Measurements from ENCODE around the gene HTR7. TPM values are rescaled to one million over a fixed set of nuclear protein-coding genes. Genes with fewer than 3 reads are reported as not detected.

The HTR7 gene
- total RNA-seq, 2 donors from 2014 or later, result 0.70 to 7.3 TPM

- Histone ChIP-seq H3K27ac (ENCODE audit: low read depth, low read length) (no peak overlapping the region), H3K36me3 (ENCODE audit: control insufficient read depth, insufficient read depth, low read length) (no peaks in the 10 kb centered on the region), H3K9ac (ENCODE audit: extremely low read depth, low read length, poor library complexity, severe bottlenecking) (no peak overlapping the region), H3K27me3 (ENCODE audit: control insufficient read depth, insufficient read depth, low read length, poor library complexity, severe bottlenecking) (no peaks in the 10 kb centered on the region), H3K9me3 (ENCODE audit: control insufficient read depth, low read length) (peaks cover 44% of the 10 kb centered on the region), H3K4me3 (ENCODE audit: low read length) (peak overlapping the region; percentile 59), H3K4me1 (ENCODE audit: control insufficient read depth, insufficient read depth, low read length) (no peaks in the 10 kb centered on the region)
- H3K27me3 Mint-ChIP-seq (ENCODE audit: insufficient read depth), result no peaks in the 10 kb centered on the region
- DNase-seq, result no peak
- peaks cover 21% of the 10 kb centered on the region for H3K36me3 Mint-ChIP-seq (ENCODE audit: low read depth)
- WGBS, 2 experiments (ENCODE audit: insufficient coverage in 1 of 2, insufficient read length in 1 of 2), result 79 to 100% methylated on average over 1 of the region's 1 CpG
- no peaks in the 10 kb centered on the region for H3K4me1 Mint-ChIP-seq
- peaks cover 57% of the 10 kb centered on the region for H3K9me3 Mint-ChIP-seq
- H3K4me3 Mint-ChIP-seq, result no peak overlapping the region
- no peak overlapping the region for H3K27ac Mint-ChIP-seq
- TF ChIP-seq CTCF (conservative IDR thresholded peaks at IDR 0.05), result no peak
Observed at GRCh38 chr10:90806677-90807076, 51.2 kb downstream of the HTR7 start.

- 43 to 56% methylated on average over 1 of the region's 1 CpG for WGBS, 2 experiments (ENCODE audit: insufficient coverage in 1 of 2, insufficient read length in 1 of 2)
- no peaks in the 10 kb centered on the region for H3K27me3 Mint-ChIP-seq (ENCODE audit: insufficient read depth)
- Histone ChIP-seq H3K27ac (ENCODE audit: low read depth, low read length) (no peak overlapping the region), H3K4me1 (ENCODE audit: control insufficient read depth, insufficient read depth, low read length) (no peaks in the 10 kb centered on the region), H3K36me3 (ENCODE audit: control insufficient read depth, insufficient read depth, low read length) (no peaks in the 10 kb centered on the region), H3K9ac (ENCODE audit: extremely low read depth, low read length, poor library complexity, severe bottlenecking) (no peak overlapping the region), H3K9me3 (ENCODE audit: control insufficient read depth, low read length) (peaks cover 44% of the 10 kb centered on the region), H3K4me3 (ENCODE audit: low read length) (no peak overlapping the region), H3K27me3 (ENCODE audit: control insufficient read depth, insufficient read depth, low read length, poor library complexity, severe bottlenecking) (no peaks in the 10 kb centered on the region)
- H3K36me3 Mint-ChIP-seq (ENCODE audit: low read depth), result peaks cover 21% of the 10 kb centered on the region
- no peaks in the 10 kb centered on the region for H3K4me1 Mint-ChIP-seq
- peaks cover 57% of the 10 kb centered on the region for H3K9me3 Mint-ChIP-seq
- no peak overlapping the region for H3K4me3 Mint-ChIP-seq
- DNase-seq, result no peak
- TF ChIP-seq CTCF (conservative IDR thresholded peaks at IDR 0.05), result no peak
- no peak overlapping the region for H3K27ac Mint-ChIP-seq
Observed at GRCh38 chr10:90805206-90805605, 52.6 kb downstream of the HTR7 start.

GRCh38 chr10:90804354-90804753 lies 53.5 kb downstream of the HTR7 start:
- Mint-ChIP-seq H3K27me3 (ENCODE audit: insufficient read depth) (no peaks in the 10 kb centered on the region), H3K9me3 (peaks cover 54% of the 10 kb centered on the region), H3K4me1 (no peaks in the 10 kb centered on the region), H3K4me3 (no peak overlapping the region), H3K27ac (no peak overlapping the region), H3K36me3 (ENCODE audit: low read depth) (peaks cover 20% of the 10 kb centered on the region)
- H3K27ac ChIP-seq (ENCODE audit: low read depth, low read length), result no peak overlapping the region
- no peak for TF ChIP-seq CTCF (conservative IDR thresholded peaks at IDR 0.05)
- H3K9ac ChIP-seq (ENCODE audit: extremely low read depth, low read length, poor library complexity, severe bottlenecking), result no peak overlapping the region
- no peak for DNase-seq
- peaks cover 51% of the 10 kb centered on the region for H3K9me3 ChIP-seq (ENCODE audit: control insufficient read depth, low read length)
- H3K4me1 ChIP-seq (ENCODE audit: control insufficient read depth, insufficient read depth, low read length), result no peaks in the 10 kb centered on the region
- no peaks in the 10 kb centered on the region for H3K36me3 ChIP-seq (ENCODE audit: control insufficient read depth, insufficient read depth, low read length)
- no peak overlapping the region for H3K4me3 ChIP-seq (ENCODE audit: low read length)
- no peaks in the 10 kb centered on the region for H3K27me3 ChIP-seq (ENCODE audit: control insufficient read depth, insufficient read depth, low read length, poor library complexity, severe bottlenecking)
- 71 to 100% methylated on average over 1 to 3 of the region's 3 CpGs for WGBS, 2 experiments (ENCODE audit: insufficient coverage in 1 of 2, insufficient read length in 1 of 2)

Data from endodermal cell (in vitro differentiated cells).